Measurements from ENCODE around the gene RNPC3.
"Not testable (repeated sequence)": the region's sequence is repeated elsewhere in the genome, so short reads cannot be mapped to it uniquely, and the experiment has no call there.

Gene RNPC3

GRCh38 chr1:103546496-103546895 is 21.0 kb downstream of the RNPC3 start:
- H3K4me3 ChIP-seq (ENCODE audit: low read depth, low read length) = no peak overlapping the region
- TF ChIP-seq CTCF (IDR thresholded peaks at IDR 0.05; ENCODE audit: borderline replicate concordance, insufficient read depth, low read depth, low read length) = no peak

- no peak for TF ChIP-seq CTCF (IDR thresholded peaks at IDR 0.05; ENCODE audit: borderline replicate concordance, insufficient read depth, low read depth, low read length)
- H3K4me3 ChIP-seq (ENCODE audit: low read depth, low read length) = no peak overlapping the region
These were observed 22.3 kb downstream of the RNPC3 start for GRCh38 chr1:103547840-103548239.

GRCh38 chr1:103560427-103560826 is 34.9 kb downstream of the RNPC3 start:
- no peak overlapping the region for H3K4me3 ChIP-seq (ENCODE audit: low read depth, low read length)
- no peak for TF ChIP-seq CTCF (IDR thresholded peaks at IDR 0.05; ENCODE audit: borderline replicate concordance, insufficient read depth, low read depth, low read length)

DNA sequence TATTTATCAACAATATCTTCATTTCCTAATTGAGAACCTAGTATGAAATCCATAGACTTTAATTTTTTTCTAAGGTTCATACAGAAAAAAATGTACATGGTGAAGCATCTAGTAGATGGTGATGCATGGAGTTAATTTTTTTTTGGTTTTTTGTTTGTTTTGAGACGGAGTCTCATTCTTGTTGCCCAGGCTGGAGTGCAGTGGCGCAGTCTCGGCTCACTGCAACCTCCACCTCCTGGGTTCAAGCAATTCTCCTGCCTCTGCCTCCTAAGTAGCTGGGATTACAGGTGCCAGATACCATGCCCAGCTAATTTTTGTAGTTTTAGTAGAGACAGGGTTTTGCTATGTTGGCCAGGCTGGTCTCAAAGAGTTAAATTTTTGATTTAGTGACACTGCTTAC is 35.6 kb downstream of the RNPC3 start:
- H3K4me3 ChIP-seq (ENCODE audit: low read depth, low read length) = not testable (repeated sequence)

- no peak for TF ChIP-seq CTCF (IDR thresholded peaks at IDR 0.05; ENCODE audit: borderline replicate concordance, insufficient read depth, low read depth, low read length)
- H3K4me3 ChIP-seq (ENCODE audit: low read depth, low read length) = no peak overlapping the region
These were observed 36.3 kb downstream of the RNPC3 start for GRCh38 chr1:103561643-103562395.

DNA sequence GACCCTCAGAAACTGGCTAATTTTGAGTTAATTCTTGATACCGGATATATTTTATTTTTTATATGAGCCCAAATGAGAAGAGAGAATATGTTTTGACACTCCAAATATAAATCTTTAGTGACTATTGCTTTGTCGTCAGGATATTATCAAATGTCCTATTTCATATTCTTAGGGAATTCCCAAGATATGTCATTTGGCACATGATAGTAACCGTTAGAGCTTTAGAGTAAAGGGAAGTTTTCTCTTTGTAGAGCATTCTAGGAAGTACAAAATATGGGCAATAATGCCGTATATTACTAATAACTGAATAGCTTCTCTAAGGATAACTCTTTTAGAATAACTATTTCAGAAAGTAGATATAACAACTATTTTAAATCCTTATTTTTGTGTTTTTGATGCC is 37.6 kb downstream of the RNPC3 start:
- H3K4me3 ChIP-seq (ENCODE audit: low read depth, low read length) = no peak overlapping the region
- no peak for TF ChIP-seq CTCF (IDR thresholded peaks at IDR 0.05; ENCODE audit: borderline replicate concordance, insufficient read depth, low read depth, low read length)

GRCh38 chr1:103569493-103569892 is 44.0 kb downstream of the RNPC3 start:
- no peak for TF ChIP-seq CTCF (IDR thresholded peaks at IDR 0.05; ENCODE audit: borderline replicate concordance, insufficient read depth, low read depth, low read length)
- H3K4me3 ChIP-seq (ENCODE audit: low read depth, low read length) = no peak overlapping the region

DNA sequence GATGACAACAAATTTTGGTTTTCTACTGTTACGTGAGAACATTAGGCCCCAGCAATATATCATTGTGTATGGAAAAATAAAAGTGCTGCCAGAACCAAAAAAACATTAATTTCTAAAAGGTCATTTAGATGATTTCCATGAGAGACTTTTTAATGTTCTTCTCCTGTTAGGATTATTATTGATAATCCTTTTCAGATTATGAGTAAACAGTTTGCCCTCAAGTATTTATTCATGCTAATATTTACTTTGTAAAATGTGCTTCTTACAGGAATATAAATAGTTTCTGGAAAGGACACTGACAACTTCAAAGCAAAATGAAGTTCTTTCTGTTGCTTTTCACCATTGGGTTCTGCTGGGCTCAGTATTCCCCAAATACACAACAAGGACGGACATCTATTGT is 45.8 kb downstream of the RNPC3 start, which contains the start of gene AMY2B:
AMY2B (plus strand) TSS at position 301 of the 400 bp plus-strand sequence; CDS start at position 315, 14 bp downstream.
- not testable (repeated sequence) for H3K4me3 ChIP-seq (ENCODE audit: low read depth, low read length)
